OCI-LY1 (cell line): ENCODE data around the gene ZNF429.

Source experiments
- H2AFZ ChIP-seq: fragments of 200-600 bp; sonication (generic), shearing (Covaris generic); 2 replicates; pipeline ENCODE4 v1.6.0; 2014; ENCODE audit warnings: antibody characterized with exemption, mild to moderate bottlenecking, low read length
- H3F3A ChIP-seq: fragments of 200-600 bp; sonication (generic), shearing (Covaris generic); 2 replicates; pipeline ENCODE4 v1.6.0; 2014; ENCODE audit warnings: mild to moderate bottlenecking, antibody characterized with exemption, low read length, moderate library complexity; ENCODE audit not compliant: insufficient read depth
- H3K27ac ChIP-seq: fragments of 200-600 bp; sonication (generic); 2 replicates; pipeline ENCODE4 v1.5.1; 2014; ENCODE audit warnings: low read length, mixed run types, mild to moderate bottlenecking, low read depth; ENCODE audit not compliant: poor library complexity, severe bottlenecking
- H3K27me3 ChIP-seq: fragments of 200-600 bp; sonication (generic); 2 replicates; pipeline ENCODE4 v1.6.0; 2014; ENCODE audit warnings: antibody characterized with exemption, mild to moderate bottlenecking, low read length, moderate library complexity; ENCODE audit not compliant: insufficient read depth
- H3K36me3 ChIP-seq: fragments of 200-600 bp; sonication (generic); 2 replicates; pipeline ENCODE4 v1.6.1; 2014; ENCODE audit warnings: mild to moderate bottlenecking, antibody characterized with exemption, low read length, moderate library complexity, mixed read lengths; ENCODE audit not compliant: insufficient read depth
- H3K4me1 ChIP-seq: fragments of 200-600 bp; sonication (generic); 2 replicates; pipeline ENCODE4 v1.5.1; 2014; ENCODE audit warnings: mild to moderate bottlenecking, low read length, moderate library complexity; ENCODE audit not compliant: insufficient read depth, severe bottlenecking
- H3K4me2 ChIP-seq: fragments of 200-600 bp; sonication (generic), shearing (Covaris generic); 2 replicates; pipeline ENCODE4 v1.6.1; 2014; ENCODE audit warnings: low read length
- H3K4me3 ChIP-seq: fragments of 200-600 bp; sonication (generic); 2 replicates; pipeline ENCODE4 v1.5.1; 2014; ENCODE audit warnings: low read length, low read depth, mild to moderate bottlenecking, mixed read lengths; ENCODE audit not compliant: poor library complexity, severe bottlenecking
- H3K79me2 ChIP-seq: fragments of 200-600 bp; shearing (Covaris generic); 2 replicates; pipeline ENCODE4 v1.6.1; 2016; ENCODE audit warnings: mixed run types, low read length, mixed read lengths; ENCODE audit not compliant: insufficient read depth
- H3K9ac ChIP-seq: fragments of 200-600 bp; sonication (generic), shearing (Covaris generic); 2 replicates; pipeline ENCODE4 v1.6.1; 2014; ENCODE audit warnings: mild to moderate bottlenecking, low read length, mixed read lengths
- H3K9me2 ChIP-seq: fragments of 200-600 bp; sonication (generic), shearing (Covaris generic); 2 replicates; pipeline ENCODE4 v1.6.1; 2014; ENCODE audit warnings: low read depth, mild to moderate bottlenecking, low read length, mixed read lengths
- H3K9me3 ChIP-seq: fragments of 200-600 bp; shearing (Covaris generic); 2 replicates; pipeline ENCODE4 v1.6.1; 2014; ENCODE audit warnings: low read length, mixed read lengths
- H4K20me1 ChIP-seq: fragments of 200-600 bp; sonication (generic), shearing (Covaris generic); 2 replicates; pipeline ENCODE4 v1.6.0; 2016; ENCODE audit warnings: mild to moderate bottlenecking, low read length; ENCODE audit not compliant: insufficient read depth
- EZH2 ChIP-seq: fragments of 200-600 bp; sonication (generic), shearing (Covaris generic); IDR thresholded peaks from 2 replicates; pipeline ENCODE4 v1.8.0; 2017; ENCODE audit warnings: borderline replicate concordance, mixed run types, mild to moderate bottlenecking, antibody characterized with exemption, low read length, moderate library complexity, mixed read lengths
- TF ChIP-seq, protein P1 (sequence below): fragments of 200-600 bp; sonication (generic), shearing (Covaris generic); IDR thresholded peaks from 2 replicates; pipeline ENCODE4 v1.5.1; 2017; ENCODE audit warnings: mild to moderate bottlenecking, antibody characterized with exemption, low read length, moderate library complexity, mixed read lengths

ZNF429 gene

DNA sequence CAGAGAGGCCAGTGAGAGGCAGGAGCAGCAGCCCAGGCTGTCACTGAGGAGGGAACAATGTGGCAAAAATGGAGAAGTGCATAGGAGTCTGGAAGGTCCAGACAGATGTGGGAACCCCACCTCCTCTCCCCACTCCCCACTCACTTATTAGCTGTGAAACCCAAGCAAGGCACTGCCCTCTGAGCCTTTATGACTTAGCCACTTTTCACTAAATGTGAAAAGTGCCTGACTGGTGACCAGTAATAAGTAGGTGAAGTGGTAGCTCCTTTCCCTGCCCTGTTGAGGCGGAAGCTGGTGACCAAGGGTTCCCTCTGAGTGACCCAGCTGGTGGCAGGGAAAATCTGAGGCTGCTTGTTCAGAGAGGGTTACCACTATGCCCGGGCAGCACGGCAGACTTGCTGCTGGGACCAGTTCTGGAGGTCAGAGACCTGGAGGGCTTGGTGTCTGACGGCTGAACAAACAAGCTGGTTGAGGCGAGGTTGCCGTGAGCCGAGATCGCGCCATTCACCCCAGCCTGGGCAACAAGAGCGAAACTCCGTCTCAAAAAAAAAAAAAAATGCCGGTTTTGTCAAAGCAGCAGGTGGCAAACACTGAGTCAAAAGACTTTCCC lies 80.0 kb downstream of the ZNF429 start:
- no peaks in the 10 kb centered on the region for H3F3A ChIP-seq
- TF ChIP-seq, protein P1, sequence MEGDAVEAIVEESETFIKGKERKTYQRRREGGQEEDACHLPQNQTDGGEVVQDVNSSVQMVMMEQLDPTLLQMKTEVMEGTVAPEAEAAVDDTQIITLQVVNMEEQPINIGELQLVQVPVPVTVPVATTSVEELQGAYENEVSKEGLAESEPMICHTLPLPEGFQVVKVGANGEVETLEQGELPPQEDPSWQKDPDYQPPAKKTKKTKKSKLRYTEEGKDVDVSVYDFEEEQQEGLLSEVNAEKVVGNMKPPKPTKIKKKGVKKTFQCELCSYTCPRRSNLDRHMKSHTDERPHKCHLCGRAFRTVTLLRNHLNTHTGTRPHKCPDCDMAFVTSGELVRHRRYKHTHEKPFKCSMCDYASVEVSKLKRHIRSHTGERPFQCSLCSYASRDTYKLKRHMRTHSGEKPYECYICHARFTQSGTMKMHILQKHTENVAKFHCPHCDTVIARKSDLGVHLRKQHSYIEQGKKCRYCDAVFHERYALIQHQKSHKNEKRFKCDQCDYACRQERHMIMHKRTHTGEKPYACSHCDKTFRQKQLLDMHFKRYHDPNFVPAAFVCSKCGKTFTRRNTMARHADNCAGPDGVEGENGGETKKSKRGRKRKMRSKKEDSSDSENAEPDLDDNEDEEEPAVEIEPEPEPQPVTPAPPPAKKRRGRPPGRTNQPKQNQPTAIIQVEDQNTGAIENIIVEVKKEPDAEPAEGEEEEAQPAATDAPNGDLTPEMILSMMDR = no peak
- no peak for TF ChIP-seq EZH2
- no peaks in the 10 kb centered on the region for H3K4me1 ChIP-seq
- H3K27me3 ChIP-seq = no peaks in the 10 kb centered on the region
- no peaks in the 10 kb centered on the region for H3K79me2 ChIP-seq
- H3K36me3 ChIP-seq = no peaks in the 10 kb centered on the region
- no peaks in the 10 kb centered on the region for H3K9me2 ChIP-seq
- no peak overlapping the region for H3K4me3 ChIP-seq
- no peak overlapping the region for H3K4me2 ChIP-seq
- no peaks in the 10 kb centered on the region for H4K20me1 ChIP-seq
- H3K9ac ChIP-seq = no peak overlapping the region
- no peak overlapping the region for H3K27ac ChIP-seq
- H2AFZ ChIP-seq = no peak overlapping the region
- 0 out of 2 replicates have a peak, but pooled peaks cover 3% of the 10 kb centered on the region for H3K9me3 ChIP-seq

DNA sequence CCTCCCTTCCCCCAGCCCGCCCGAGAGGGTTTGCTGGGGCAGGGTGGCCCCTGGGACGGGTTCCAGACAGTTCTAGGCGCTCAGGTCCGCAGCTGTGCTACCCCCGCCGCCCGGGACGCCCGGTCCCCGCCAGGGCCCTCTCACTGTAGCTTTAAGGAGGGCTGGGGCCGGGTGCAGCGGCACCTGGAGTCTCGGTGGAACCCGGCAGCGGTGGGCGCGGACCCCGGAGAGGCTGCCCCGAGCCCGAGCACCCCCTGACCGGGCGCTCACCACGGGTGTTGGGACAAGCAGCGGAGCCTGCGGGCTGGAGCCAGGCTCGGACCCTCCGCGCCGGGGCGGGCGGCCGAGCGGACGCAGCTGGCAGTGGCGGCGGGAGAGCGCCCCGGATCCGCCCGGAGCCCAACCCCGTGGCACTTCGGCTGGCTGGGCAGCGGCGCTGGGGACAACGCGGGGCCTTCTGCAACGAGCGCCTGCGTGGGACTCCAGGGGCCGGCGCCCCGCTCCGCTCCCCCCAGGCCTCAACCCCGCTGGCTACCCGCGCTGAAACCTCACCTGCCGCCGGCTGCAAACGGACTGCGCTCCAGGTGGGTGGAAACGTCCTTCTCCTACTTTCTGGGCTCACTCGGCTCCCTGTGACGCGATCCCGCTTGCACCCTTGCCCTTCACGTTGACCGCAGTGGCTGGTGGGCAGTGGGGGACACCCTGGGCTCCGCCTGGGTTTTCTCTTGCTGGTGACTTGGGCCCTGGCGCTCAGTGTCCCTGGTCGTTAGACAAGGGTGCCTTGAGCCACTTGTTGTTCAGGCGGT lies 81.1 kb downstream of the ZNF429 start:
- Histone ChIP-seq H2AFZ (no peak overlapping the region), H3K4me2 (no peak overlapping the region), H3K4me1 (no peaks in the 10 kb centered on the region), H3K9me2 (no peaks in the 10 kb centered on the region), H3K9me3 (no peaks in the 10 kb centered on the region), H3K36me3 (no peaks in the 10 kb centered on the region), H3K9ac (no peak overlapping the region), H3K79me2 (no peaks in the 10 kb centered on the region), H3K27ac (no peak overlapping the region), H3F3A (no peaks in the 10 kb centered on the region), H3K4me3 (no peak overlapping the region), H3K27me3 (no peaks in the 10 kb centered on the region), H4K20me1 (no peaks in the 10 kb centered on the region)
- TF ChIP-seq, protein P1 = no peak
- TF ChIP-seq EZH2 = no peak

DNA sequence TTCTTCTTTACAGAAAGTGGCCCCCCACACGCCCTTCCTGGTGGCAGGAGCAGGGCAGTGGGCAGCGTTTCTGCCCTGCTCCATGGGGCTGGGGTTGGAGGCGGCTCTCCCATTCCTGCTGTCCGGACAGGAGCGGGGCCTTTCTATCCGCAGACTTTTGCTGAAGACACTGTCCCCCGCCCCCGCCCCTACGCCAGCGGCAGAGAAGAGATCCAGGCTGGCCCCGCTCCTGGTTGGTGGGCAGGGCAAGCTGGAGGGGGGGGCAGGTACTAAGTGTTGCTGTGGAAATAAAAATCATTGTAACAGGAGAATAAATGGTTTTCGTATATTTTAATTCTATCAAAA lies 81.7 kb downstream of the ZNF429 start:
- Histone ChIP-seq H3K27ac (no peak overlapping the region), H3K79me2 (no peaks in the 10 kb centered on the region), H3K27me3 (no peaks in the 10 kb centered on the region), H3K4me3 (no peak overlapping the region), H3K9ac (no peak overlapping the region), H3K9me2 (no peaks in the 10 kb centered on the region), H3K4me2 (no peak overlapping the region), H2AFZ (no peak overlapping the region), H3K9me3 (no peaks in the 10 kb centered on the region), H4K20me1 (no peaks in the 10 kb centered on the region), H3F3A (no peaks in the 10 kb centered on the region), H3K4me1 (no peaks in the 10 kb centered on the region), H3K36me3 (no peaks in the 10 kb centered on the region)
- TF ChIP-seq EZH2 = no peak
- TF ChIP-seq, protein P1 = no peak
